Peyer's patch (tissue), 4 donors: ENCODE data around the gene EIF4B.

Experiments
- CTCF ChIP-seq, 6 experiments: fragments of 450-650 bp in 4 of 6; fragments of 200-600 bp in 2 of 6; sonication (generic) in 1 of 6; IDR thresholded peaks; one replicate each; pipeline ENCODE4 v1.5.1; 2017 to 2019; ENCODE audit warnings: antibody characterized with exemption in 6 of 6, mild to moderate bottlenecking in 3 of 6, moderate library complexity in 1 of 6
- POLR2A ChIP-seq, 2 donors: fragments of 450-650 bp; IDR thresholded peaks; one replicate each; pipeline ENCODE4 v1.5.1; 2017; ENCODE audit warnings: antibody characterized with exemption in 2 of 2, mild to moderate bottlenecking in 2 of 2, moderate library complexity in 2 of 2

- TF ChIP-seq POLR2A (IDR thresholded peaks at IDR 0.05) (no peak), CTCF (IDR thresholded peaks at IDR 0.05) (no peak)
Measured at GRCh38 chr12:53073881-53074280, 67.6 kb downstream of the EIF4B start.
